Right ventricle myocardium superior (tissue), 1 donor: ENCODE measurements around the gene TLR6. TPM values are rescaled to one million over a fixed set of nuclear protein-coding genes. Genes with fewer than 3 reads are reported as not detected.
A peak's percentile ranks its signal among the peaks of the same experiment; 100 is the strongest.

ENCODE experiments used
- ATAC-seq: fragments of 200-7000 bp; cut with Tn5 transposase; one replicate; pipeline ENCODE4 v1.9.1; 2020; ENCODE audit warnings: mild to moderate bottlenecking; ENCODE audit not compliant: poor library complexity
- DNase-seq: peaks from one replicate; pipeline ENCODE4 v3.0.0-alpha.2; 2020
- intact Hi-C: fragments of 100-400 bp; cut with DNase I; formaldehyde crosslinking; loops from one replicate; pipeline ENCODE4 v1.11.2; 2022
- total RNA-seq: library from RNA; stranded (reverse); fragmentation: NEBNext Ultra II Directional; extraction: Animal tissue kit (Norgen Biotek cat#: 25700); gene quantifications from one replicate; pipeline ENCODE4 v1.2.1, GENCODE V29; 2021
- donor health status: DM: no; HTN: yes; CAD: no; lungs with severe emphysema.

The TLR6 gene
- total RNA-seq, 1 donor from 2014 or later = 2.3 TPM

DNA sequence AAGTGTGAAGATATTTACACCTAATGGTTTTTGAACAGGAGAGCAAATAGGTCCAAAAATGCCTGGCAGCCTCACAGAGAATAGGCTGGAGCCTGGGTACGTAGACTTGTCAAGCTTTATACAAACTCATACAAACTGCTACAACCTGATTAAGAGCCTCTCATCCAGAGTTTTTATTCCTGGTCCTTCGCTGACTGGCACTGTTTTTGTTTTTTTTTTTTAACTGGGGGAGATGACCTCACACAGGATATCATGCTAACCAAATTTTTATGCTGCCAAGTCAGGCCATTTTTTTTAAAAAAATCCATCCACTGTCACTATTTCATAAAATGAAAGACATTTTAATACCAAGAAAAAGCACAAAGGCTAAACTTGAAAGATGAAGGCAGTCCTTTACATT, 12.9 kb upstream of the TLR6 start:
- DNase-seq (no peak), ATAC-seq (no peak)
- intact Hi-C loops = no loop called here

- ATAC-seq (peak; percentile 67), DNase-seq (peak; percentile 75)
- intact Hi-C loops = no loop called here
Measured at GRCh38 chr4:38868059-38868960, 11.7 kb upstream of the TLR6 start.

DNA sequence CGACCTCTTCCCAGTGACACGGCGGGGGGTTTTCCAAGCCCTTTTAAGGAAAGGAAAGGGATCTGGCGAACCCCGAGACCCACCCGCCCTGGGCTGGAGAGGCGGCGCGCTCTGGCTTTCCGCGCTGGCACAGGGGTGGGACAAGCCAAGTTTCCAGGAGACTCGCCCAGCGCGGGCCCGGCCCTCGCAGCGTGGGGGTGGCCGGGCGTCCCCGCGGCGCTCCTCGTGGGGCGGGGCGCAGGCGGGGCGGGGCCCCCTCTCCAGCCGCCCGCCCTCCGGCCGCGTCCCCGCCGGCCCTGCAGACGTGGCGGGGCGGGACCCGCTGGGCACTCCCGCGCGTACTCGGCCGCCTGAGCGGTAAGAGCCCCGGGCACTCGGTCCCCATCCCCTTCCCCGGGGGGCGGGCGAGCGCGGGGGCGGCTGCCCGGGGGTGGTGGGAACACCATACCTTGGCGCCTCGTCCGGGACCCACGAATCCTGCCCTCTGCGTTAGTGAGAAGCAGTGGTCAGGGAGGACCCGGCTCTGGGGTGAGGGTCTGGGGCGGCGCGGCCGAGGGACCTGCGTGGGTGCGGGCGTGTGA, 11.0 kb upstream of the TLR6 start, which contains the start of gene FAM114A1:
Gene FAM114A1, plus strand, starts transcription at position 329 of the 581 bp plus-strand sequence. CDS start 10,273 bp downstream, outside the sequence.
- ATAC-seq (peak; percentile 99), DNase-seq (peak; percentile 90)
- intact Hi-C loops = no loop called here

- DNase-seq (no peak), ATAC-seq (no peak)
- intact Hi-C loops = no loop called here
Measured at GRCh38 chr4:38866973-38867477, 10.4 kb upstream of the TLR6 start.

DNA sequence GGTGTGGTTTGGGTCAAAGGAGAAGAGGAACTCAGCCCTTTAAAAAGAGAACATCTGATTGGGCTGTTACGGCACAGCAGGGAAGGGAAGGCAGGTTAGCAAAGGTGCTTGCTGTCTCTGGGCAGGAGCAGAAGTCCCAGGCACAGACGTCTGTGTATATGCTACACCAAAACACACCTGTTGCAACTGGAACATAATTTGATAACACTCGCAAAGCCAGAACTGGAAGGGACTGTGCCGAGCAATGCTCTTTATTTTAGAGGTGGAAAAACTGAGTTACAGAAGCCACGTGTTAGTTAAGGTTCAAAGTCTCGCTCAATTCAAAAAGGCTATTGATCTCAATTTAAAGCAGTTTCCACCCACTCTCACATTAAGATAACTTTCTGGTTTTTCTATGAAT, 8.8 kb upstream of the TLR6 start:
- intact Hi-C loops = no loop called here
- ATAC-seq = no peak
- no peak for DNase-seq

GRCh38 chr4:38861791-38862190, 5.2 kb upstream of the TLR6 start:
- intact Hi-C loops = no loop called here
- DNase-seq (no peak), ATAC-seq (no peak)

DNA sequence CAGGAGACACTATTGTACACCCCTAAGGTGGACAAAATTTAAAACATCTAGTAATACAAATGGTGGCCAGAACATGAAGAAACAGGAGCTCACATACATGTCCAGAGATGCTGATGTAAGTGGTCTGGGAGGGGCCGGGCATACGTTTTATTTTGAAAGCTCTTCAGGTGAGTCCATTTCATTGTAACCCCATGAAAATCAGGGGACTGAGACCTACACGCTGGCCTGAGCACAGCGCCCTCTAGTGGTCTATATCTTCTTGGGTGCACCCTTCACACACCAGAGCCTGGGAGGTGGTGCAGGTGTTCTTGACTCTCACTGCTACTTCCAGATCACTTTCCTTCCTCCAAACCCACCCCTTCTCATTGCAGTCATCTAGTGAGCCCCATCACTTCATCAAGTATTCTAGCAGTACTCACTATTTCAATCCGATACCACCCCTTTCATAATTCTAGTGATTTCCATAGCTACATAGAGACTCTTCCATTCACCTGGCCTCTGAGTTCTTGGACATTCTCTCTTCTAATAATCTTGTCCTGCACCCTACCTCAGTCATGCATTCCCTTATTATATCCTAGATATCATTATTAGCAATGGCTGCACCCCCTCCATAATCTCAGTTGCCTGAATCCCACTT, 4.3 kb upstream of the TLR6 start:
- ATAC-seq = no peak
- DNase-seq = peak; percentile 45
- intact Hi-C loops = no loop called here

- DNase-seq (no peak), ATAC-seq (no peak)
- intact Hi-C loops = loop anchor here (5.0 kb wide), 1 partner anchor 97 kb away; no protein-coding TSS in a partner anchor
Measured at GRCh38 chr4:38859501-38859900, 2.9 kb upstream of the TLR6 start.

DNA sequence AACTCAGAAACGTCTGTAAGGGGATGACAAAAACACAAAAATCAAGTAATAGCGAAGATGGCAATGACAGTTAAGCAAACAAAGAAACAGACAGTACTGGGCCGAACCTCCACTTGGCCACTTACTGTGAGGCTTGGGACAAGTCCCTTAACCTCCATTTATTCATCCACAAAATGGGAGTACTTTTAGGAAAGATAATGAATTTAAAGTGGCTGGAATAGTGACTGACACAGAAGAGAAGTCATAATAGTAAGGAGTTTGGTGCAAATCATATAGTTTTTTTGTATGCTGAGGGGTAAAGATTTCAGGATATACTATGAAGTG, 1.4 kb upstream of the TLR6 start:
- ATAC-seq = no peak
- no peak for DNase-seq
- intact Hi-C loops = loop anchor here (5.0 kb wide), 1 partner anchor 96 kb away; no protein-coding TSS in a partner anchor

GRCh38 chr4:38857354-38858096, 908 bp upstream of the TLR6 start:
- ATAC-seq (peak; percentile 85), DNase-seq (no peak)
- intact Hi-C loops = loop anchor here (5.0 kb wide), 1 partner anchor 95 kb away; no protein-coding TSS in a partner anchor

GRCh38 chr4:38856046-38856445, 571 bp downstream of the TLR6 start:
- ATAC-seq (peak; percentile 51), DNase-seq (peak; percentile 45)
- intact Hi-C loops = loop anchor here (5.0 kb wide), 1 partner anchor 94 kb away; no protein-coding TSS in a partner anchor

DNA sequence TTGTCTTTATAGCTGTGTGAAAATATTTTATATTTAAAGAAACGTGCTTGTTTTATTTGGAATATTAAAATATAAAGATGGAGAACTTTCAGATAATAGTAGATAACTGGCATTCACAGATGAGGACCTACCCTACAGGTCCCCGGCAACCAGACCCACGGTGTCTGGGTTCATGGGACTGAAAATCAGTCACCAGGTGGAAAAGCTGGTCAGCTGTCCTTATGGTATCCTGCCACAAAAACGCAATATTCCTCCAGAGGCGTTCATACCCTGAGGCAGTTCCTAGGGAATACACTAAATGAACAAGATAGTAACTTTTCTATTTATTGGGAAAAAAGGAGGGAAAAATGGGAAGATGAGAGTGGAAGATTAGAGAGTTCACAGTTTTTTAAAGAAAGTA, 1.2 kb downstream of the TLR6 start:
- no peak for ATAC-seq
- intact Hi-C loops = loop anchor here (5.0 kb wide), 1 partner anchor 93 kb away; no protein-coding TSS in a partner anchor
- no peak for DNase-seq

DNA sequence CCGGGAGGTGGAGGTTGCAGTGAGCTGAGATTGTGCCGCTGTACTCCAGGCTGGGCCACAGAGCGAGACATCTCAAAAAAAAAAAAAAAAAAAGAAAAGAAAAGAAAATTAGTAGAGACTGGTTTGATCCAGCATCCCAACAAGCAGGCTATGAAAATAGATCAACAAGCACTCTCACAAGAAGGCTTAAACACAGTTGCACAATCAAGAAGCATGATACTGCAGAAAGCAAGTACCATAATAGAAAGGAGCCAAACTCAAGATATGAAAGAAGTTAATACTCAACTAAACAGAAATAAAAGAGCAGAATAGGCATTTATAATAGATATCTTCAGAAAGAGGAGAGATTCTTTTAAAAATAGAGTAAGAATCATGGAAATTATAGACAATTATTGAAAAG, 10.6 kb downstream of the TLR6 start:
- intact Hi-C loops = no loop called here
- ATAC-seq (no peak), DNase-seq (no peak)

DNA sequence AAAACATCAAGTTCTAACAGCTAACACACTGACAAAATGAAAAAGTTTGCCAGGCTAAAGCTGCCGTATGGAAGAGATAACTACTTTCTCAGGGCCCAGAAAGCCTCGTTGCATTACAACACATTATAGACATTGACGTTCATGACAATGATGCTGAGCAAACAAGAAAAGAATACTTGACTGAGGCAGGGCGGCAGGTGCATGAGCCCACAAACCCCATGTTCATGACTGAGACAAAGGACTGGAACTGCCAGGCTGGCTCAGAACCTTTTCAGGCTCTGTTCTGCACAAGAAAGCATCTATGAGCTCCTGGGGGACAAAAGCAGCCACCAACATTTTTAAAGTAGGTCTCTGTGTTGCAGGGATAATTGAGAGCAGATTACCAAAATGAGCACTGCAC, 13.6 kb downstream of the TLR6 start:
- intact Hi-C loops = no loop called here
- DNase-seq (no peak), ATAC-seq (no peak)

DNA sequence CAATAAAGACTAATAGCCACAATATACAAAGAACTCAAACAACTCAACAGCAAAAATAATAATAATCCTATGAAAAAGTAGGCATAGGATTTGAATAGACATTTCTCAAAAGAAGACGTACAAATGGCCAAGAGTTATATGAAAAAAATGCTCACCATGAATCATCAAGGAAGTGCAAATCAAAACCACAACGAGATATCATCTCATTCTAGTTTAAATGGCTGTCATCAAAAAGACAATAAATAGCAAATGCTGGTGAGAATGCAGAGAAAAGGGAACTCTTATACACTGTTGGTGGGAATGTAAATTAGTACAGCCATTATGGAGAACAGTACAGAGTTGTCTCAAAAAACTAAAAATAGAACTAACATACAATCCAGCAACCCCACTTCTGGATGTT, 18.8 kb downstream of the TLR6 start:
- DNase-seq (no peak), ATAC-seq (no peak)
- intact Hi-C loops = no loop called here

- ATAC-seq (no peak), DNase-seq (no peak)
- intact Hi-C loops = no loop called here
Measured at GRCh38 chr4:38837334-38837733, 19.3 kb downstream of the TLR6 start.

- intact Hi-C loops = no loop called here
- DNase-seq (no peak), ATAC-seq (no peak)
Measured at GRCh38 chr4:38834570-38834969, 22.0 kb downstream of the TLR6 start.

GRCh38 chr4:38832624-38833528, 23.7 kb downstream of the TLR6 start:
- no peak for ATAC-seq
- intact Hi-C loops = no loop called here
- no peak for DNase-seq
